Midbrain (tissue), 1 donor: ENCODE results near the gene HLCS.
"Not testable (repeated sequence)": the region's sequence is repeated elsewhere in the genome, so short reads cannot be mapped to it uniquely, and the experiment has no call there.

Source experiments
- DNase-seq: peaks from one replicate; lab custom pipeline; 2025; lab: John Stamatoyannopoulos, UW

The HLCS gene

GRCh38 chr21:36850372-36850771 is 116.1 kb downstream of the HLCS start:
- no peak for DNase-seq

- DNase-seq: peak; percentile 30
Measured at GRCh38 chr21:36849461-36850105, 116.9 kb downstream of the HLCS start.

- no peak for DNase-seq
Measured at GRCh38 chr21:36848730-36849274, 117.7 kb downstream of the HLCS start.

DNA sequence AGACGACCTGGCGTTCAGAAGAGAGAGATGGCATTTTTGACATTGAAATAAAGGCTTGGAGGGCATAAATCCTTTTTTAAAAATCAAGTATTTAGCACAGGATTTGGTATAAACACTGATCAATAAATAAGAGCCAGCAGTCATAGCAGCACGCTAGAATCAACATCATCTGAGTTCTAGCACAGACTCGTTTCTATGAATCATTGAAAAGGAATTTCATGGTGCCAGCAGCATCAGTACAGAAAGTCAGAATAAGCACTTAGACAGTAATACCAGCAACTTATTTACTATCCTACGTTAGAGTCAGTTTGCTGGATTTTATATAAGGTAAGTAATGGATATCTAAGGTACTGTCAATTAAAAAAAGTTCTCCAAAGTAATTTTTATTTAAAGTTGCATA is 119.3 kb downstream of the HLCS start:
- no peak for DNase-seq

DNA sequence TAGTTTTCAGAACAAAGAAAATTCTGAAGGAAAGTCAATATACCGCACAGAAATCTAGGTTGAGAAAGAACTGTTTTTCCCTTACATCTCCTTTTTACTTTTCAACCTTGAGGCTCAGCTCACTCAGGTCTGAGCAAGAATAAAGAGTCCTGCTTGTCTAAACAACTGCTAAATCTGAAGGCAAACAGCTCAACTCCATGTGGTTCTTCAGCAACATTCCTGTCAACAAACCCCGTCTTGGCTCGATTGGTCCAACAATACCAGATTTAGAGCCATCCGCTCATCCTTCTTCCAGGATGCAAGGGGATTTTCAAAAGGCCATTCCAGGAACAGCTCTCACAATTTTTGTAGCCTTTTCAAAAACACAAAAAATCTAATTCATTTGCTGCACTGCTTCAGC is 119.8 kb downstream of the HLCS start:
- DNase-seq: no peak

GRCh38 chr21:36845790-36846189 is 120.7 kb downstream of the HLCS start:
- no peak for DNase-seq

GRCh38 chr21:36845070-36845469 is 121.4 kb downstream of the HLCS start:
- no peak for DNase-seq

GRCh38 chr21:36841866-36842265 is 124.6 kb downstream of the HLCS start:
- no peak for DNase-seq

- no peak for DNase-seq
Measured at GRCh38 chr21:36839735-36840134, 126.7 kb downstream of the HLCS start.

- DNase-seq: no peak
Measured at GRCh38 chr21:36839123-36839522, 127.3 kb downstream of the HLCS start.

DNA sequence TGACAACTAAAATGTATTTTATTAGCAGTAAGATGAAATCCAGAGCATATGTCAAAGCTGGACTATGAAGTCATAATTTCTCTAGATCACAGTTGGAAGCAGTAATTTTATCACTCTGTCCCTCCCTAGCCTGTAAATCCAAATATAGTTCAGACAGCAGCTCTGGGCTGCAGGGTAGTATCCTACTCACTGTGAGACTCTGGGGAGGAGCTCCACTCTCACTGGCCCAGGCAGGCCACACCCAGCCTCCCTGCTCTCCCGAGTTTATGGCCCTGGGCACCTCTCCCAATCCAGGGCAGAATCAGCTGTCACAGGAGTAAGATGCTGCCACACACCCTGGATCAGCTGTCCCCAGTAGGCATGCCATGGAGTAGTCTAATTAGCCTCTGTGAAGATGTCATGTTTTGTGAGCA is 131.1 kb downstream of the HLCS start:
- DNase-seq: no peak

GRCh38 chr21:36834192-36834591 is 132.3 kb downstream of the HLCS start:
- no peak for DNase-seq

- DNase-seq: no peak
Measured at GRCh38 chr21:36830100-36830499, 136.4 kb downstream of the HLCS start.

DNA sequence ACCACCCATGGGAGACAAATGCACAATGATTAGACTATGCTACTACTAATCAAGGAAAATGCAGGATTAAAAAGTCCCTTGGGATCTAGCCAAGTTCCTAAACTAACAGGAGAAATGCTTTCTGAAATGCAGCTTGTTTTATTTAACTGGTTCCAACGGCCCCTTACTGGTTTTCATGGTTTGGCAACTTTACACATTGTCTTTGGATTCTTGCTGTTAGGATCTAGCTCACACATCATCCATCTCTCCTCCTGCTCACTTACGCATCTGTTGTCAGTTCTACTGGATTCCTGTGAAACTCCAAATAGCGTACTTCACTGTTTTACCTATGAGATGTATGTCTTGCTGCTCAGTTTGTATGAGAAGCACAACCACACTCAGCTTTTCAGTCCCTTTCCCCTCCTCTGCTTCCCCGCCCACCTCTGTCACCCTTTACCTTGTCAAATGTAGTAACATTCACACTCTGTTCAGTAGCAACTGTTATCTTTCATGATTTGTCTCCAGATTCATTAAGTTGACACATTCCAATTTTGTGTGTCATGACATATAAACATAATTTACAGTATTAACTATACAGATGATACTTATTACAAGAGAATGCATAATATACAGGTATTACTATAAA is 137.5 kb downstream of the HLCS start:
- no peak for DNase-seq

GRCh38 chr21:36828208-36828607 is 138.3 kb downstream of the HLCS start:
- DNase-seq: no peak

- DNase-seq: no peak
Measured at GRCh38 chr21:36825658-36826057, 140.8 kb downstream of the HLCS start.

DNA sequence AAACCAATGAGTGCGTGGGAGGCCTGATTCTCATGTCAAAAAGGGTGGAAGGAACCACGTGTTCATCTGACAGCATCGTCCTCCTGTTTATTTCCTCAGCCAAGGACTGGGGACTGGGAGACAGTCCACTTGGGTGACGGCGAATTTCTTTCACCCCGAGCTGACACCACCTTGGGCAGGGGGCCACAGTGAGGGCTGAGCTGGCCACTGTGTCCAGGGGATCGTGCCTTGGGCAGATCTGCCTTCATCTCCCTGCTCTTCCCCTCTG is 145.5 kb downstream of the HLCS start:
- DNase-seq: no peak

GRCh38 chr21:36820176-36821031 is 146.1 kb downstream of the HLCS start:
- no peak for DNase-seq

DNA sequence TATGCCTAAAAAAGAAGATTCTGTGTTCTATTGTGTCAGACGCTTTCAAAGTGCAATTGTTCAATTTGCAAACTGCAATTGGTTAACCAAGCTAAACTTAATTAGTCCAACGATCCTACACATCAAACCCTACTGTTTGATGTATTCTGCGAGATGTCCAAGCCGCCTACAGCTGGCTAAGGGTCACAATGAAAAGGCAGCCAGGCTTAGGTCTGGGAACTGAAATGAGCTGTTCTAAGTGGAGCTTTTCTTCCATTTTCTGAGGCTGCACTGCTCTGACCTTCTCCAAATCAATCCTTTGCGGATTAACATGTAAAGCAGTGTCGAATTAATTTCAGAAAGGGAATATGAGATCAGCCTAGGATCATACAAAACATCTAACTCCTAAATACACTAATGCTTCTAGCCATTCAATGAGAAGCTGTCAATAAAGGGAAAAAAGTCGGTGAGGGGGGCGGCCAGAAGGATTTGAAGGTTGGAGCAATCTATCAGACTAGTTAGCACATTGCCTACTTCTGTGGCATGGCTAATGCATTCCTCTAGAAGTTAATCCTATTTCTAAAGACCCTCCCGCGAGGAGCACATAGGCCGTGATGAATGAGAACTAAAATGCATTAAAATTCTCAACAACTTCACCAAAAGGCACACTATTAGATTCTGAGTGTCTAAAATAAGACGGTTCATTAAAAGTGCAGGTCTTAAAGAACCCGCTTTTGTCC is 148.6 kb downstream of the HLCS start:
- peak; percentile 46 for DNase-seq

DNA sequence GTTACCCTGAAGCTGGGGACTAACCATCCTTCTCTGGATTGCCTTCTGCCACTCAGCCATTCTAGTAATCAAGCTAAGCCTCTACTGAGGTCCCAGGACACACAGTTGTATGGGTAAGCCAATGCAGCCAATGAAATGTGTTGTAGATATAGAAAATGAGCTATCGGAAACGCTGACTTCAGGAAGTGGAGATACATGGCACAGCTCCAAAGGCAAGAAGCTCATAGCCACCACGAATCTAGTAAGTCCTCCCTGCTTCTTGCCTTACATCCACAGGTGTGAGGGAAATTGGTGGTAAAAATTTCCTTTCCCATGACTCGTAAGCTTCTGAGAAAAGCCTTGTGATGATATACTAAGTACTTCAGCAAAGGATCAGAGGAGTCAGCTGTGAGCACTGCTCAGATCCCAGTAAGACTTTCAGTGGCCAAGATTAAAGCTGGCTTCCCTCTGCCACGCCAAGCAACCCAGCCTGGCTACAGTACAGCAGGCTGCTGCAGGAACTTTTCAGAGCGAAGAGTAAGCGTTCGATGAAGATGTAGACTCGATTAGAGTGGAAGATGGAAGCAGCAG is 149.8 kb downstream of the HLCS start:
- peak; percentile 7 for DNase-seq

- DNase-seq: not testable (repeated sequence)
Measured at GRCh38 chr21:36816026-36816425, 150.4 kb downstream of the HLCS start.

GRCh38 chr21:36815284-36815683 is 151.2 kb downstream of the HLCS start:
- no peak for DNase-seq
